ENCODE data around the gene MYBBP1A.

DNA sequence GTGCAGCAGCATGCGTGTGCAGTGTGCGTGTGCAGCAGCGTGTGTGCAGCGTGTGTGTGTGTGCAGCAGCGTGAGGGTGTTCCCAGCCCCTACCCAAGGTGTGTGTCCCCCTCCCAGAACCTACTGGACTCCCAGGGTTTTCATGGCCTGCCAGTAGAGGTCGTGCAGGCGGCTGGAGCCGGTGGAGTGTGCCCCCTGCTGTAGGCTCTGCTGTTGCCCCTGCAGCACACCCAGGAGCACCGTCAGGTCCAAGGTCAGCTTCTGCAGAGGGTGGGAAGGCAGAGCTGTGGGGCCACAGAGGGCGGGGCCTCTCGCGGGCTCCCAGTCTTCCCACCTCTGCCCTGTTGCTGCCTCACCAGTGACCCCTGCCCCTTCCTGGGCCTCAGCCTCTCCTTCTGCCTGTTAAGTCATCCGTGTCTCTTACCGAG, 14.9 kb downstream of the MYBBP1A start:
- TF ChIP-seq, protein P1, sequence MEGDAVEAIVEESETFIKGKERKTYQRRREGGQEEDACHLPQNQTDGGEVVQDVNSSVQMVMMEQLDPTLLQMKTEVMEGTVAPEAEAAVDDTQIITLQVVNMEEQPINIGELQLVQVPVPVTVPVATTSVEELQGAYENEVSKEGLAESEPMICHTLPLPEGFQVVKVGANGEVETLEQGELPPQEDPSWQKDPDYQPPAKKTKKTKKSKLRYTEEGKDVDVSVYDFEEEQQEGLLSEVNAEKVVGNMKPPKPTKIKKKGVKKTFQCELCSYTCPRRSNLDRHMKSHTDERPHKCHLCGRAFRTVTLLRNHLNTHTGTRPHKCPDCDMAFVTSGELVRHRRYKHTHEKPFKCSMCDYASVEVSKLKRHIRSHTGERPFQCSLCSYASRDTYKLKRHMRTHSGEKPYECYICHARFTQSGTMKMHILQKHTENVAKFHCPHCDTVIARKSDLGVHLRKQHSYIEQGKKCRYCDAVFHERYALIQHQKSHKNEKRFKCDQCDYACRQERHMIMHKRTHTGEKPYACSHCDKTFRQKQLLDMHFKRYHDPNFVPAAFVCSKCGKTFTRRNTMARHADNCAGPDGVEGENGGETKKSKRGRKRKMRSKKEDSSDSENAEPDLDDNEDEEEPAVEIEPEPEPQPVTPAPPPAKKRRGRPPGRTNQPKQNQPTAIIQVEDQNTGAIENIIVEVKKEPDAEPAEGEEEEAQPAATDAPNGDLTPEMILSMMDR (conservative IDR thresholded peaks at IDR 0.05; ENCODE audit: low read depth in 2 of 2) = peak in 1 of 2 experiments; percentile 58; a peak in 3 of 4 replicates
- no peak for TF ChIP-seq POLR2AphosphoS5 (IDR thresholded peaks at IDR 0.05; ENCODE audit: low read depth)
- TF ChIP-seq, protein P2, sequence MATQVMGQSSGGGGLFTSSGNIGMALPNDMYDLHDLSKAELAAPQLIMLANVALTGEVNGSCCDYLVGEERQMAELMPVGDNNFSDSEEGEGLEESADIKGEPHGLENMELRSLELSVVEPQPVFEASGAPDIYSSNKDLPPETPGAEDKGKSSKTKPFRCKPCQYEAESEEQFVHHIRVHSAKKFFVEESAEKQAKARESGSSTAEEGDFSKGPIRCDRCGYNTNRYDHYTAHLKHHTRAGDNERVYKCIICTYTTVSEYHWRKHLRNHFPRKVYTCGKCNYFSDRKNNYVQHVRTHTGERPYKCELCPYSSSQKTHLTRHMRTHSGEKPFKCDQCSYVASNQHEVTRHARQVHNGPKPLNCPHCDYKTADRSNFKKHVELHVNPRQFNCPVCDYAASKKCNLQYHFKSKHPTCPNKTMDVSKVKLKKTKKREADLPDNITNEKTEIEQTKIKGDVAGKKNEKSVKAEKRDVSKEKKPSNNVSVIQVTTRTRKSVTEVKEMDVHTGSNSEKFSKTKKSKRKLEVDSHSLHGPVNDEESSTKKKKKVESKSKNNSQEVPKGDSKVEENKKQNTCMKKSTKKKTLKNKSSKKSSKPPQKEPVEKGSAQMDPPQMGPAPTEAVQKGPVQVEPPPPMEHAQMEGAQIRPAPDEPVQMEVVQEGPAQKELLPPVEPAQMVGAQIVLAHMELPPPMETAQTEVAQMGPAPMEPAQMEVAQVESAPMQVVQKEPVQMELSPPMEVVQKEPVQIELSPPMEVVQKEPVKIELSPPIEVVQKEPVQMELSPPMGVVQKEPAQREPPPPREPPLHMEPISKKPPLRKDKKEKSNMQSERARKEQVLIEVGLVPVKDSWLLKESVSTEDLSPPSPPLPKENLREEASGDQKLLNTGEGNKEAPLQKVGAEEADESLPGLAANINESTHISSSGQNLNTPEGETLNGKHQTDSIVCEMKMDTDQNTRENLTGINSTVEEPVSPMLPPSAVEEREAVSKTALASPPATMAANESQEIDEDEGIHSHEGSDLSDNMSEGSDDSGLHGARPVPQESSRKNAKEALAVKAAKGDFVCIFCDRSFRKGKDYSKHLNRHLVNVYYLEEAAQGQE (IDR thresholded peaks at IDR 0.05; ENCODE audit: unreplicated experiment) = no peak
- TF ChIP-seq EZH2 (IDR thresholded peaks at IDR 0.05; ENCODE audit: low read depth, unreplicated experiment) = no peak
- TF ChIP-seq EZH2phosphoT487 (IDR thresholded peaks at IDR 0.05; ENCODE audit: unreplicated experiment) = no peak
- no peak for TF ChIP-seq CREB1 (CRISPR knock-in tag; IDR thresholded peaks at IDR 0.05; ENCODE audit: low read depth)
- TF ChIP-seq JUNB (IDR thresholded peaks at IDR 0.05; ENCODE audit: unreplicated experiment) = no peak
- no peak for TF ChIP-seq ZNF114 (CRISPR knock-in tag; IDR thresholded peaks at IDR 0.05)
- no peak for TF ChIP-seq STAT1 (IDR thresholded peaks at IDR 0.05; ENCODE audit: unreplicated experiment)
- TF ChIP-seq NANOG (IDR thresholded peaks at IDR 0.05; ENCODE audit: borderline replicate concordance) = no peak
- TF ChIP-seq, protein P3, sequence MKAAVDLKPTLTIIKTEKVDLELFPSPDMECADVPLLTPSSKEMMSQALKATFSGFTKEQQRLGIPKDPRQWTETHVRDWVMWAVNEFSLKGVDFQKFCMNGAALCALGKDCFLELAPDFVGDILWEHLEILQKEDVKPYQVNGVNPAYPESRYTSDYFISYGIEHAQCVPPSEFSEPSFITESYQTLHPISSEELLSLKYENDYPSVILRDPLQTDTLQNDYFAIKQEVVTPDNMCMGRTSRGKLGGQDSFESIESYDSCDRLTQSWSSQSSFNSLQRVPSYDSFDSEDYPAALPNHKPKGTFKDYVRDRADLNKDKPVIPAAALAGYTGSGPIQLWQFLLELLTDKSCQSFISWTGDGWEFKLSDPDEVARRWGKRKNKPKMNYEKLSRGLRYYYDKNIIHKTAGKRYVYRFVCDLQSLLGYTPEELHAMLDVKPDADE (IDR thresholded peaks at IDR 0.05) = no peak
- TF ChIP-seq ZNF331 (CRISPR knock-in tag; IDR thresholded peaks at IDR 0.05; ENCODE audit: low read depth) = no peak
